K562 (cell line): ENCODE measurements around the gene CADPS2. TPM values are rescaled to one million over a fixed set of nuclear protein-coding genes. Genes with fewer than 3 reads are reported as not detected.

Experiments
- ATAC-seq: fragments of 200-7000 bp; cut with Tn5 transposase; 3 replicates; pipeline ENCODE4 v1.9.1; 2020; ENCODE audit warnings: moderate library complexity
- BruUV-seq: library from RNA; stranded (reverse); fragments of 400-500 nt; replicated peaks from 2 replicates; lab custom pipeline; 2021; lab: Mats Ljungman, UMichigan
- CTCF ChIA-PET: fragments of 300-600 bp; formaldehyde crosslinking; extraction: SDS; loops from one replicate; lab custom pipeline; 2021; ENCODE audit warnings: low intra/inter-chr PET ratio; lab: Yijun Ruan, JAX
- POLR2A ChIA-PET: fragments of 300-600, 350-650 bp; sonication (Branson Sonifier 250); formaldehyde crosslinking; extraction: SDS; loops from one replicate; lab custom pipeline; 2021; ENCODE audit warnings: antibody characterized with exemption, inconsistent platforms; lab: Yijun Ruan, JAX
- DNase-seq, 4 experiments: peaks; one replicate each; pipeline versions ENCODE4 v3.0.0 to v3.0.0-alpha.2; 2011 to 2018; ENCODE audit warnings: low spot score in 3 of 4, mixed read lengths in 3 of 4; ENCODE audit errors: extremely low read depth in 1 of 4
- FAIRE-seq: peaks from 2 replicates; lab custom pipeline; 2011; peaks lifted over from hg19 to GRCh38; lab: Jason Lieb, UNC
- H2AFZ ChIP-seq: 2 replicates; pipeline ENCODE4 v1.6.0; 2011; ENCODE audit warnings: low read depth, low read length, control low read depth, inconsistent platforms
- H3K27ac ChIP-seq: fragments of 200-600 bp; 3 replicates; pipeline ENCODE4 v1.8.0; 2011; ENCODE audit warnings: low read depth, mild to moderate bottlenecking, control low read depth, inconsistent platforms, low read length, moderate library complexity, mixed read lengths; ENCODE audit errors: extremely low read depth
- H3K27me3 ChIP-seq, 2 experiments: fragments of 300-600 bp in 1 of 2; 2 replicates in 1 of 2; 3 replicates in 1 of 2; pipeline versions ENCODE4 v1.6.0 to v1.8.0; 2011; ENCODE audit warnings: inconsistent platforms in 2 of 2, low read length in 2 of 2, mild to moderate bottlenecking in 1 of 2, mixed read lengths in 1 of 2, moderate library complexity in 1 of 2; ENCODE audit not compliant: control insufficient read depth in 2 of 2, insufficient read depth in 2 of 2
- H3K36me3 ChIP-seq: fragments of 300-600 bp; 3 replicates; pipeline ENCODE4 v1.8.0; 2011; ENCODE audit warnings: mild to moderate bottlenecking, low read length, inconsistent platforms; ENCODE audit not compliant: control insufficient read depth, insufficient read depth
- H3K4me1 ChIP-seq, 2 experiments: fragments of 200-600 bp in 1 of 2; replicated peaks in 1 of 2; 2 replicates in 1 of 2; 3 replicates in 1 of 2; pipeline versions ENCODE4 v1.5.1 to v1.8.0; 2011; ENCODE audit warnings: inconsistent platforms in 2 of 2, low read length in 2 of 2, mild to moderate bottlenecking in 1 of 2, mixed read lengths in 1 of 2, moderate library complexity in 1 of 2; ENCODE audit not compliant: control insufficient read depth in 2 of 2, insufficient read depth in 2 of 2
- H3K4me2 ChIP-seq: 2 replicates; pipeline ENCODE4 v1.6.1; 2011; ENCODE audit warnings: low read length, control low read depth, inconsistent platforms, mixed read lengths; ENCODE audit not compliant: insufficient read depth
- H3K4me3 ChIP-seq: fragments of 200-600 bp; sonication (generic), shearing (Covaris generic); 2 replicates; pipeline ENCODE4 v1.5.1; 2016; ENCODE audit warnings: control low read depth, inconsistent platforms
- H3K79me2 ChIP-seq: fragments of 200-600 bp; 3 replicates; pipeline ENCODE4 v1.8.0; 2011; ENCODE audit warnings: low read length, inconsistent platforms; ENCODE audit not compliant: control insufficient read depth, insufficient read depth
- H3K9ac ChIP-seq, 2 experiments: 2 replicates each; pipeline versions ENCODE4 v1.6.0 to v1.6.1; 2011; ENCODE audit warnings: low read depth in 2 of 2, low read length in 2 of 2, control low read depth in 1 of 2, inconsistent platforms in 1 of 2, mild to moderate bottlenecking in 1 of 2, mixed read lengths in 1 of 2; ENCODE audit not compliant: insufficient read depth in 1 of 2
- H3K9me1 ChIP-seq: one replicate; pipeline ENCODE4 v1.6.0; 2011; ENCODE audit warnings: inconsistent platforms, mild to moderate bottlenecking, low read length, moderate library complexity; ENCODE audit not compliant: control insufficient read depth, insufficient read depth
- H3K9me3 ChIP-seq: replicated peaks from 2 replicates; pipeline ENCODE4 v1.5.1; 2011; ENCODE audit warnings: low read depth, low read length, inconsistent platforms; ENCODE audit not compliant: control insufficient read depth, insufficient read depth
- H4K20me1 ChIP-seq: replicated peaks from 2 replicates; pipeline ENCODE4 v1.6.1; 2011; ENCODE audit warnings: low read length, inconsistent platforms, mixed read lengths; ENCODE audit not compliant: control insufficient read depth, insufficient read depth
- CBX5 ChIP-seq: IDR thresholded peaks from 2 replicates; pipeline ENCODE4 v1.6.1; 2014; ENCODE audit warnings: low read depth, borderline replicate concordance
- E2F3 ChIP-seq: fragments of 250-450 bp; sonication (Bioruptor Pico); IDR thresholded peaks from 2 replicates; pipeline ENCODE4 v1.4.0; 2020; ENCODE audit warnings: mild to moderate bottlenecking
- EZH2 ChIP-seq: IDR thresholded peaks from 2 replicates; pipeline ENCODE4 v1.6.1; 2012; ENCODE audit warnings: low read depth, mild to moderate bottlenecking, inconsistent platforms, low read length, borderline replicate concordance
- MTA1 ChIP-seq: fragments of 450-650 bp; IDR thresholded peaks from 2 replicates; pipeline ENCODE4 v1.6.1; 2017; ENCODE audit warnings: borderline replicate concordance
- PHF20 ChIP-seq: fragments of 450-650 bp; IDR thresholded peaks from 2 replicates; pipeline ENCODE4 v1.6.1; 2018; ENCODE audit not compliant: partially characterized antibody
- PHTF2 ChIP-seq: fragments of 250-450 bp; sonication (Bioruptor Pico); IDR thresholded peaks from 2 replicates; pipeline ENCODE4 v1.5.0; 2021; ENCODE audit warnings: mild to moderate bottlenecking
- ZNF444 ChIP-seq: fragments of 250-450 bp; sonication (Bioruptor Pico); IDR thresholded peaks from 2 replicates; pipeline ENCODE4 v1.4.0; 2020; ENCODE audit warnings: mild to moderate bottlenecking, moderate library complexity
- WGBS: fragments of 100-300 bp; shearing (Covaris generic); methylation state at CpG from one replicate; pipeline ENCODE4 v1.1.6; 2016; ENCODE audit warnings: low coverage, mixed read lengths; ENCODE audit not compliant: insufficient coverage; ENCODE audit errors: missing lambda C conversion rate; 5-methylcytosine and 5-hydroxymethylcytosine counted together
- in situ Hi-C: fragments of 300-500 bp; cut with MboI; formaldehyde crosslinking; loops from 4 replicates; pipeline ENCODE4 v1.15.0; 2018; ENCODE audit warnings: inconsistent platforms, mixed read lengths
- intact Hi-C: fragments of 100-400 bp; cut with micrococcal nuclease; formaldehyde crosslinking; loops from 2 replicates; pipeline ENCODE4 v1.14.2; 2022
- polyA plus RNA-seq, 8 experiments: library from polyadenylated mRNA; depleted of rRNA in 4 of 8; stranded (reverse) in 5 of 8; unstranded in 3 of 8; fragments of >200 nt; fragmentation: Nextera tagmentation in 2 of 8; fragmentation: Illumina TruSeq in 1 of 8; extraction: Ambion mirVana in 2 of 8; extraction: Trizol in 1 of 8; gene quantifications; 2 replicates each; pipeline versions ENCODE4 v1.2.1 to v1.2.3, GENCODE V29; 2011 to 2014; ENCODE audit warnings: inconsistent platforms in 1 of 8, missing spikeins in 1 of 8
- total RNA-seq, 7 experiments: library from RNA; depleted of rRNA in 6 of 7; stranded (reverse); fragments of >200 nt in 6 of 7; fragmentation: Illumina TruSeq in 2 of 7; extraction: Trizol in 2 of 7; gene quantifications; 2 replicates each; pipeline versions ENCODE4 v1.2.1 to v1.2.3, GENCODE V29; 2011 to 2021; ENCODE audit warnings: low replicate concordance in 1 of 7
- TF ChIP-seq, protein P1 (sequence below): fragments of 250-450 bp; sonication (Bioruptor Pico); IDR thresholded peaks from 2 replicates; pipeline ENCODE4 v1.6.1; 2021; ENCODE audit warnings: mild to moderate bottlenecking
- TF ChIP-seq, protein P2 (sequence below): IDR thresholded peaks from 3 replicates; pipeline ENCODE4 v1.6.1; 2011; ENCODE audit warnings: borderline replicate concordance, mild to moderate bottlenecking, moderate library complexity; ENCODE audit not compliant: insufficient read length; ENCODE audit errors: extremely low read depth

CADPS2 gene
- total and polyA plus RNA-seq, 9 of the 15 experiments (the other 6 are each of a cell fraction or from before 2014, with no cell fraction given), result 0.03 to 0.14 (median 0.04) TPM; not detected in 1

DNA sequence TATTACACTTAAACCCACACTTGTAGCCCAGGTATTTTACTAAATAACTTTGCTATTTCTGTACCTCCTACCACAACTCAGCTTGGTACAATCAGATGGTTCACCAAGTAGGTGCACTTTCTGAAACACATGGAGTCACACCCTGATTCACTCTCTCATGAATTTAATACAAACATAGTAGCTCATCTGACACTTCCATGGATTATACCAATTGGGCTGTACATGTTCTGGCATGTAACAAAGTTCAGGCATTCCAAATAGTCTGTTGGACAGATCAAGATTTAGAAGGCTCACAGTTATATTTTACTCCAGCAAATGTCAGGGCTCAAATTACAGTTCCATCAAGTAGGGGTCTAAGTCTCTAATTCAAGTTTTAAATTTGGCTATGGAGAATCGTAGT lies 121.4 kb downstream of the CADPS2 start:
- Histone ChIP-seq H3K4me2 (no peak overlapping the region), H3K36me3 (no peaks in the 10 kb centered on the region), H3K4me3 (no peak overlapping the region), H2AFZ (no peak overlapping the region), H3K9ac (no peak overlapping the region), H3K27me3 (no peaks in the 10 kb centered on the region), H3K79me2 (no peaks in the 10 kb centered on the region), H3K9me3 (no peaks in the 10 kb centered on the region; the same call in 1 of the 2 replicates), H3K4me1 (no peaks in the 10 kb centered on the region), H3K9me1 (no peaks in the 10 kb centered on the region), H3K27ac (no peak overlapping the region), H4K20me1 (no peaks in the 10 kb centered on the region)
- no peak for TF ChIP-seq PHTF2 (CRISPR knock-in tag)
- TF ChIP-seq, protein P1, sequence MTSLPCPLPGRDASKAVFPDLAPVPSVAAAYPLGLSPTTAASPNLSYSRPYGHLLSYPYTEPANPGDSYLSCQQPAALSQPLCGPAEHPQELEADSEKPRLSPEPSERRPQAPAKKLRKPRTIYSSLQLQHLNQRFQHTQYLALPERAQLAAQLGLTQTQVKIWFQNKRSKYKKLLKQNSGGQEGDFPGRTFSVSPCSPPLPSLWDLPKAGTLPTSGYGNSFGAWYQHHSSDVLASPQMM (CRISPR knock-in tag), result no peak
- TF ChIP-seq MTA1, result no peak
- no peak for TF ChIP-seq CBX5
- TF ChIP-seq E2F3 (CRISPR knock-in tag), result no peak
- TF ChIP-seq EZH2, result no peak
- TF ChIP-seq, protein P2, sequence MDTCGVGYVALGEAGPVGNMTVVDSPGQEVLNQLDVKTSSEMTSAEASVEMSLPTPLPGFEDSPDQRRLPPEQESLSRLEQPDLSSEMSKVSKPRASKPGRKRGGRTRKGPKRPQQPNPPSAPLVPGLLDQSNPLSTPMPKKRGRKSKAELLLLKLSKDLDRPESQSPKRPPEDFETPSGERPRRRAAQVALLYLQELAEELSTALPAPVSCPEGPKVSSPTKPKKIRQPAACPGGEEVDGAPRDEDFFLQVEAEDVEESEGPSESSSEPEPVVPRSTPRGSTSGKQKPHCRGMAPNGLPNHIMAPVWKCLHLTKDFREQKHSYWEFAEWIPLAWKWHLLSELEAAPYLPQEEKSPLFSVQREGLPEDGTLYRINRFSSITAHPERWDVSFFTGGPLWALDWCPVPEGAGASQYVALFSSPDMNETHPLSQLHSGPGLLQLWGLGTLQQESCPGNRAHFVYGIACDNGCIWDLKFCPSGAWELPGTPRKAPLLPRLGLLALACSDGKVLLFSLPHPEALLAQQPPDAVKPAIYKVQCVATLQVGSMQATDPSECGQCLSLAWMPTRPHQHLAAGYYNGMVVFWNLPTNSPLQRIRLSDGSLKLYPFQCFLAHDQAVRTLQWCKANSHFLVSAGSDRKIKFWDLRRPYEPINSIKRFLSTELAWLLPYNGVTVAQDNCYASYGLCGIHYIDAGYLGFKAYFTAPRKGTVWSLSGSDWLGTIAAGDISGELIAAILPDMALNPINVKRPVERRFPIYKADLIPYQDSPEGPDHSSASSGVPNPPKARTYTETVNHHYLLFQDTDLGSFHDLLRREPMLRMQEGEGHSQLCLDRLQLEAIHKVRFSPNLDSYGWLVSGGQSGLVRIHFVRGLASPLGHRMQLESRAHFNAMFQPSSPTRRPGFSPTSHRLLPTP, result no peak
- no peak for TF ChIP-seq PHF20
- no peak for TF ChIP-seq ZNF444 (CRISPR knock-in tag)
- in situ Hi-C loops, result no loop called here
- WGBS, result 0% methylated on average over 1 of the region's 1 CpG
- no TSS peak for BruUV-seq
- FAIRE-seq (no peak), ATAC-seq (no peak), DNase-seq (no peak)
- ChIA-PET POLR2A (no interaction called here), CTCF (no interaction called here)
- intact Hi-C loops, result no loop called here
